OCI-LY7 (cell line): Measurements from ENCODE around the gene ROCK2. TPM values are rescaled to one million over a fixed set of nuclear protein-coding genes. Genes with fewer than 3 reads are reported as not detected.

Source experiments
- BruUV-seq: library from RNA; stranded (reverse); fragments of 400-500 nt; replicated peaks from 2 replicates; lab custom pipeline; 2021; lab: Mats Ljungman, UMichigan
- CTCF ChIA-PET: fragments of 300-600 bp; sonication (Branson Sonifier 250); formaldehyde crosslinking; loops from one replicate; lab custom pipeline; 2022; ENCODE audit warnings: antibody characterized with exemption; ENCODE audit not compliant: unreplicated experiment; lab: Charles Lee
- POLR2A ChIA-PET: fragments of 300-600 bp; sonication (Branson Sonifier 250); formaldehyde crosslinking; loops from one replicate; lab custom pipeline; 2022; ENCODE audit warnings: antibody characterized with exemption; lab: Charles Lee
- DNase-seq: peaks from one replicate; pipeline ENCODE4 v3.0.0-alpha.2; 2015; ENCODE audit warnings: low spot score
- H2AFZ ChIP-seq: fragments of 200-600 bp; sonication (generic), shearing (Covaris generic); 2 replicates; pipeline ENCODE4 v1.6.1; 2014; ENCODE audit warnings: mild to moderate bottlenecking, antibody characterized with exemption, low read length, moderate library complexity
- H3K27ac ChIP-seq: fragments of 200-600 bp; sonication (generic); 2 replicates; pipeline ENCODE4 v1.5.1; 2014; ENCODE audit warnings: mixed run types, low read depth, mild to moderate bottlenecking, moderate library complexity, low read length, inconsistent platforms; ENCODE audit not compliant: poor library complexity, severe bottlenecking
- H3K36me3 ChIP-seq: fragments of 200-600 bp; sonication (generic); 2 replicates; pipeline ENCODE4 v1.6.1; 2014; ENCODE audit warnings: mild to moderate bottlenecking, antibody characterized with exemption, low read length, moderate library complexity, mixed read lengths; ENCODE audit not compliant: insufficient read depth
- H3K4me1 ChIP-seq: fragments of 200-600 bp; sonication (generic); 2 replicates; pipeline ENCODE4 v1.5.1; 2014; ENCODE audit warnings: mild to moderate bottlenecking, low read length; ENCODE audit not compliant: insufficient read depth, poor library complexity, severe bottlenecking
- H3K4me2 ChIP-seq: fragments of 200-600 bp; sonication (generic); 2 replicates; pipeline ENCODE4 v1.6.1; 2014; ENCODE audit warnings: mild to moderate bottlenecking, low read length
- H3K4me3 ChIP-seq: fragments of 200-600 bp; sonication (generic); 2 replicates; pipeline ENCODE4 v1.5.1; 2014; ENCODE audit warnings: mild to moderate bottlenecking, low read depth, low read length; ENCODE audit not compliant: poor library complexity, severe bottlenecking
- H3K79me2 ChIP-seq: fragments of 200-600 bp; sonication (generic); 2 replicates; pipeline ENCODE4 v1.6.1; 2016; ENCODE audit warnings: low read depth, mild to moderate bottlenecking, low read length, moderate library complexity, mixed read lengths; ENCODE audit not compliant: insufficient read depth
- H3K9me2 ChIP-seq: fragments of 200-600 bp; sonication (generic); 2 replicates; pipeline ENCODE4 v1.6.1; 2016; ENCODE audit warnings: mild to moderate bottlenecking, low read length, mixed read lengths; ENCODE audit not compliant: insufficient read depth
- H3K9me3 ChIP-seq: fragments of 200-600 bp; sonication (generic); 2 replicates; pipeline ENCODE4 v1.6.1; 2014; ENCODE audit warnings: mild to moderate bottlenecking, mixed run types, low read length, mixed read lengths
- H4K20me1 ChIP-seq: fragments of 200-600 bp; sonication (generic); 2 replicates; pipeline ENCODE4 v1.6.1; 2014; ENCODE audit warnings: mild to moderate bottlenecking, antibody characterized with exemption, low read length, moderate library complexity, mixed read lengths; ENCODE audit not compliant: insufficient read depth
- EZH2phosphoT487 ChIP-seq: fragments of 200-600 bp; sonication (generic); IDR thresholded peaks from 2 replicates; pipeline ENCODE4 v1.6.1; 2018; ENCODE audit warnings: low read depth, borderline replicate concordance, mild to moderate bottlenecking, mixed run types, antibody characterized with exemption, low read length, moderate library complexity, mixed read lengths
- intact Hi-C: fragments of 100-400 bp; cut with micrococcal nuclease; formaldehyde crosslinking; loops from one replicate; pipeline ENCODE4 v1.10.0; 2022; ENCODE audit not compliant: unreplicated experiment
- total RNA-seq, 2 experiments: library from RNA; depleted of rRNA in 1 of 2; stranded (reverse); fragments of >200 nt in 1 of 2; shearing (Covaris generic) in 1 of 2; gene quantifications; 2 replicates each; pipeline ENCODE4 v1.2.3, GENCODE V29; 2014 to 2022
- TF ChIP-seq, protein P1 (sequence below): fragments of 200-600 bp; sonication (generic); conservative IDR thresholded peaks from 2 replicates; pipeline ENCODE4 v1.5.1; 2014; ENCODE audit warnings: mild to moderate bottlenecking, antibody characterized with exemption, low read length, moderate library complexity, mixed read lengths

ROCK2 gene
- total RNA-seq, 2 experiments from 2014 or later: 12.4 to 21.0 TPM

DNA sequence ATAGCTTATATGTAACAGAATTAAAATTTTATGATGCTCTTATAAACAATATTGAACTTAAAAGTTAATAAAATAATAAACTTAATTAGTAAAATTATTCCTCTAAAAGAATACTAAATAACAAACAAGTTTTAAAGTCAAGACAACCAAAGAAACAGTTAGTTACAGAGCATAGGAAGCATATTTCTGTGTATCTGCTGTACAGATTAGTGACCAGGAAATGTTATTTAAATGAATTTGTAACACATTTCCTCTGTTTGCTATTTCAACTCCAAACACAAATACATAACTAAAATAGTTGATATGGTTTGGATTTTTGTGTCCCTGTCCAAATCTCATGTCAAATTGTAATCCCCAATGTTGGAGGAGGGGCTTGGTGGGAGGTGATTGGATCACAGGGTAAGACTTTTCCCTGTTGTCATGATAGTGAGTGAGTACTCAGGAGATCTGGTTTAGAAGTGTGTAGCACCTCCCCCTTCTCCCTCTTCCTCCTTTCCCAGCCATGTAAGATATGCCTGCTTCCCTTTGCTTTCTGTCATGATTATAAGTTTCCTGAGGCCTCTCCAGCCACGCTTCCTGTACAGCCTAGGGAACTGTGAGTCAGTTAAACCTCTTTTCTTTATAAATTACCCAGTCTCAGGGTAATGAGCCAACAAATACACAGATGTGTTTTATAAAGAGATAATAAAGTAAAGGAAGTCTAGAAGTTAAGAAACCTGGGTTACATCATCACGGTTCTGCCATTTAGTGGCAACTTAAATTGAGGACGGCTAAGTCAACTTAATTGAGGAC, 51.8 kb downstream of the ROCK2 start:
- Histone ChIP-seq H3K4me3 (no peak overlapping the region), H3K9me3 (no peaks in the 10 kb centered on the region), H3K79me2 (peaks cover 2% of the 10 kb centered on the region; the same call in 1 of the 2 replicates), H3K4me1 (peaks cover 11% of the 10 kb centered on the region), H3K9me2 (no peaks in the 10 kb centered on the region), H4K20me1 (peaks cover 11% of the 10 kb centered on the region), H3K27ac (no peak overlapping the region), H3K36me3 (no peaks in the 10 kb centered on the region), H2AFZ (no peak overlapping the region), H3K4me2 (no peak overlapping the region)
- POLR2A ChIA-PET: interaction anchor here (1.3 kb wide), 1 partner anchor 20 kb away, joined by 4 read pairs; no protein-coding TSS in a partner anchor
- TF ChIP-seq, protein P1, sequence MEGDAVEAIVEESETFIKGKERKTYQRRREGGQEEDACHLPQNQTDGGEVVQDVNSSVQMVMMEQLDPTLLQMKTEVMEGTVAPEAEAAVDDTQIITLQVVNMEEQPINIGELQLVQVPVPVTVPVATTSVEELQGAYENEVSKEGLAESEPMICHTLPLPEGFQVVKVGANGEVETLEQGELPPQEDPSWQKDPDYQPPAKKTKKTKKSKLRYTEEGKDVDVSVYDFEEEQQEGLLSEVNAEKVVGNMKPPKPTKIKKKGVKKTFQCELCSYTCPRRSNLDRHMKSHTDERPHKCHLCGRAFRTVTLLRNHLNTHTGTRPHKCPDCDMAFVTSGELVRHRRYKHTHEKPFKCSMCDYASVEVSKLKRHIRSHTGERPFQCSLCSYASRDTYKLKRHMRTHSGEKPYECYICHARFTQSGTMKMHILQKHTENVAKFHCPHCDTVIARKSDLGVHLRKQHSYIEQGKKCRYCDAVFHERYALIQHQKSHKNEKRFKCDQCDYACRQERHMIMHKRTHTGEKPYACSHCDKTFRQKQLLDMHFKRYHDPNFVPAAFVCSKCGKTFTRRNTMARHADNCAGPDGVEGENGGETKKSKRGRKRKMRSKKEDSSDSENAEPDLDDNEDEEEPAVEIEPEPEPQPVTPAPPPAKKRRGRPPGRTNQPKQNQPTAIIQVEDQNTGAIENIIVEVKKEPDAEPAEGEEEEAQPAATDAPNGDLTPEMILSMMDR: no peak
- TF ChIP-seq EZH2phosphoT487: no peak
- intact Hi-C loops: no loop called here
- DNase-seq: no peak
- no TSS peak for BruUV-seq
- CTCF ChIA-PET: no interaction called here

DNA sequence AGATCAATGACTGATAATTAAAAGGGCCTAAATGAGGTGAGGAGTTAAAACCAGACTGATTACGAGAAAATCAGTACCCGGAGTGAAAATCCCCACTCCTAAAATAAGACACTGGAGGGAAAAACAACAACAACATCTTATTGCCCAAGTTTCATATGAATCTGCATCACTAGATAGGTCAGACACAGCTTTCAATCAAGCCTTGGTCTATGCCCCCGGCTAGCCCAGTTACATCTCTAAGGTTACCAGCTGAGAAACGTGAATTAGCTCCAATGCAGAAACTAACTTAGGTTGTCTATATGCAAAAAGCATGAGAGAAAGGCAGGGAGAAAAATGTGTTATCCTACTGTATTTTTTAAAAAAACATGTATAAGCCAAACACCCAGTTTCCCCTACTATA, 53.7 kb downstream of the ROCK2 start:
- ChIA-PET CTCF (no interaction called here), POLR2A (no interaction called here)
- intact Hi-C loops: no loop called here
- no peak for TF ChIP-seq EZH2phosphoT487
- TF ChIP-seq, protein P1: no peak
- DNase-seq: no peak
- no peaks in the 10 kb centered on the region for H3K79me2 ChIP-seq
- H3K4me2 ChIP-seq: no peak overlapping the region
- peaks cover 5% of the 10 kb centered on the region; the same call in 1 of the 2 replicates for H4K20me1 ChIP-seq
- no peak overlapping the region for H3K27ac ChIP-seq
- H3K9me3 ChIP-seq: no peaks in the 10 kb centered on the region
- H2AFZ ChIP-seq: no peak overlapping the region
- H3K36me3 ChIP-seq: no peaks in the 10 kb centered on the region
- H3K4me1 ChIP-seq: peaks cover 11% of the 10 kb centered on the region
- BruUV-seq: no TSS peak
- no peaks in the 10 kb centered on the region for H3K9me2 ChIP-seq
- H3K4me3 ChIP-seq: no peak overlapping the region

DNA sequence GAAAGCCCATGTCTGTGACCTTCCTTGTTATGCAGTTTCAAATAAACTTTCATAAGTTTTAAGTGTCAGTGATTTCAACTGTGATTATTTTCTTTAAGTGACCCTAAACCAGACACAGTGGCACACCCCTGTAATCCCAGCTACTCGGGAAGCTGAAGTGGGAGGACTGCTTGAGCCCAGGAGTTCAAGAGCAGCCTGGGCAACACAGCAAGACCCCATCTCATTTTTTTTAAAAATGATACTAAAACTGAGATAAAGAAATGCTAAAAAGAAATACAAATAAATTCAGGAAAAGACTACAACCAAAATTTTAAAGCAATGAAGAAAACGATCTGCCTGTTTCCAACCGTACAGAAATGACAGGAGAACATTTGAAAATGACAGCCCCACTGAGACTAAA, 54.2 kb downstream of the ROCK2 start:
- intact Hi-C loops: no loop called here
- no peak overlapping the region for H3K27ac ChIP-seq
- no peaks in the 10 kb centered on the region for H3K9me3 ChIP-seq
- H3K9me2 ChIP-seq: no peaks in the 10 kb centered on the region
- H2AFZ ChIP-seq: no peak overlapping the region
- H3K79me2 ChIP-seq: no peaks in the 10 kb centered on the region
- ChIA-PET CTCF (no interaction called here), POLR2A (no interaction called here)
- H3K4me3 ChIP-seq: no peak overlapping the region
- no peak for DNase-seq
- TF ChIP-seq, protein P1: no peak
- TF ChIP-seq EZH2phosphoT487: no peak
- H3K4me1 ChIP-seq: peaks cover 11% of the 10 kb centered on the region
- BruUV-seq: no TSS peak
- peaks cover 4% of the 10 kb centered on the region; the same call in 1 of the 2 replicates for H3K36me3 ChIP-seq
- peaks cover 5% of the 10 kb centered on the region; the same call in 1 of the 2 replicates for H4K20me1 ChIP-seq
- H3K4me2 ChIP-seq: no peak overlapping the region
